Gastroesophageal sphincter (tissue), 3 donors: Measurements from ENCODE around the gene KCNE1.

ENCODE experiments used
- CTCF ChIP-seq, 4 experiments: fragments of 200-600 bp in 2 of 4; fragments of 450-650 bp in 2 of 4; sonication (generic) in 1 of 4; IDR thresholded peaks; one replicate each; pipeline ENCODE4 v1.5.1; 2017 to 2019; ENCODE audit warnings: antibody characterized with exemption in 4 of 4, mild to moderate bottlenecking in 2 of 4, moderate library complexity in 2 of 4
- POLR2A ChIP-seq, 2 donors: fragments of 450-650 bp; IDR thresholded peaks; one replicate each; pipeline ENCODE4 v1.6.1; 2017; ENCODE audit warnings: antibody characterized with exemption in 2 of 2, mild to moderate bottlenecking in 2 of 2, moderate library complexity in 1 of 2
- POLR2AphosphoS5 ChIP-seq: sonication (generic); formaldehyde crosslinking; IDR thresholded peaks from one replicate; pipeline ENCODE4 v1.6.1; 2017; ENCODE audit warnings: antibody characterized with exemption

GRCh38 chr21:34528131-34528561 lies 16.1 kb upstream of the KCNE1 start:
- no peak for TF ChIP-seq CTCF (IDR thresholded peaks at IDR 0.05)
- TF ChIP-seq POLR2A (IDR thresholded peaks at IDR 0.05), result no peak
- TF ChIP-seq POLR2AphosphoS5, result peak; percentile 45
